ENCODE results near the gene CKAP2L.

DNA sequence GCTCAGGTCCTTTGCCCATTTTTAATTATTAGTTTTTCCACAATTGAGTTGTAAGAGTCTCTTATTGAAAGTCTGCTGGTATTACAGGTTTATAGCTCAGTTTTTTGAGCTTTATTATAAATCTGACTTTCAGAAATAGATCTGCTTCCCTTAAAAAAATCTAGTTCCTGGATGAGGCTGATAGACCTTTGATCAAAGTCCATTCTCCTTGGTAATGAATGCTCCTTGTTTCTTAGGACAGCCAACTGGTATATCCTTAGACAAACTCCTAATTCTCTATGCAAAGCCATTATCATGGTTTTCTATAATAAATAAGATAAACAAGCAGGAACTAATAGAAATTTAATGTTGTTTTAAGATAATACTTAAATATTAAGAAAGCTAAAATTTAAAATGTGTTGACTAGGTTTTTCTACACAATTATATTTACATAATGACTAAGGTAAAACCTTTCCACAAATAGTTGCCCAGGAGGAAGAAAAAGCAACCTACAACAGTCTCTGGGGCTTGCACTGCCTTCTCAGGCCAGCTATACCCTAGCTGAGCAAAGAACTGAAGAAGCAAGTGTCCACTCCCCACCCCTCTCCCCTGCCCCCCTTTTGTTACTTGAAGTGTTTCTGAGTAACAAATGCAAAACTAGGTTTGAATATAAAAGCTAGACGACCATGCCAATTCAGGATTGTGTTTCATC is 26.7 kb downstream of the CKAP2L start:
- TF ChIP-seq, protein P1, sequence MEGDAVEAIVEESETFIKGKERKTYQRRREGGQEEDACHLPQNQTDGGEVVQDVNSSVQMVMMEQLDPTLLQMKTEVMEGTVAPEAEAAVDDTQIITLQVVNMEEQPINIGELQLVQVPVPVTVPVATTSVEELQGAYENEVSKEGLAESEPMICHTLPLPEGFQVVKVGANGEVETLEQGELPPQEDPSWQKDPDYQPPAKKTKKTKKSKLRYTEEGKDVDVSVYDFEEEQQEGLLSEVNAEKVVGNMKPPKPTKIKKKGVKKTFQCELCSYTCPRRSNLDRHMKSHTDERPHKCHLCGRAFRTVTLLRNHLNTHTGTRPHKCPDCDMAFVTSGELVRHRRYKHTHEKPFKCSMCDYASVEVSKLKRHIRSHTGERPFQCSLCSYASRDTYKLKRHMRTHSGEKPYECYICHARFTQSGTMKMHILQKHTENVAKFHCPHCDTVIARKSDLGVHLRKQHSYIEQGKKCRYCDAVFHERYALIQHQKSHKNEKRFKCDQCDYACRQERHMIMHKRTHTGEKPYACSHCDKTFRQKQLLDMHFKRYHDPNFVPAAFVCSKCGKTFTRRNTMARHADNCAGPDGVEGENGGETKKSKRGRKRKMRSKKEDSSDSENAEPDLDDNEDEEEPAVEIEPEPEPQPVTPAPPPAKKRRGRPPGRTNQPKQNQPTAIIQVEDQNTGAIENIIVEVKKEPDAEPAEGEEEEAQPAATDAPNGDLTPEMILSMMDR (conservative IDR thresholded peaks at IDR 0.05; ENCODE audit: low read depth, low read length) = no peak
- no peak for TF ChIP-seq EZH2 (IDR thresholded peaks at IDR 0.05; ENCODE audit: low read length, unreplicated experiment)

Measured in PC-3 (cell line).